HepG2 (cell line): ENCODE measurements around the gene RTN4RL2. TPM values are rescaled to one million over a fixed set of nuclear protein-coding genes. Genes with fewer than 3 reads are reported as not detected.

ENCODE experiments used
- AGO2 ChIP-seq: fragments of 200-400 bp; formaldehyde crosslinking; optimal IDR thresholded peaks from 2 replicates; pipeline ENCODE3; 2017; ENCODE audit warnings: mild to moderate bottlenecking, low read depth, low read length, moderate library complexity
- ATRX ChIP-seq: sonication (generic); formaldehyde crosslinking; IDR thresholded peaks from 2 replicates; pipeline ENCODE4 v1.4.0; 2020; ENCODE audit warnings: missing genetic modification reagents, borderline replicate concordance
- CHCHD3 ChIP-seq: sonication (generic); formaldehyde crosslinking; IDR thresholded peaks from 2 replicates; pipeline ENCODE4 v1.8.0; 2022; ENCODE audit warnings: mild to moderate bottlenecking, missing genetic modification reagents, moderate library complexity
- EP300 ChIP-seq, 3 experiments: sonication (generic) in 1 of 3; formaldehyde crosslinking in 1 of 3; IDR thresholded peaks; 2 replicates each; pipeline versions ENCODE4 v1.5.1 to v1.6.1; 2011 to 2020; ENCODE audit warnings: low read depth in 2 of 3, low read length in 2 of 3, borderline replicate concordance in 1 of 3, improper control_type of control experiment in 1 of 3, mild to moderate bottlenecking in 1 of 3, missing genetic modification reagents in 1 of 3, moderate library complexity in 1 of 3
- MTF2 ChIP-seq: sonication (generic); formaldehyde crosslinking; IDR thresholded peaks from 2 replicates; pipeline ENCODE4 v1.5.0; 2020; ENCODE audit warnings: missing genetic modification reagents, borderline replicate concordance
- MXI1 ChIP-seq: IDR thresholded peaks from 3 replicates; pipeline ENCODE4 v1.6.1; 2012; ENCODE audit warnings: low read depth, low read length, inconsistent platforms, borderline replicate concordance
- MZF1 ChIP-seq: sonication (generic); formaldehyde crosslinking; IDR thresholded peaks from 2 replicates; pipeline ENCODE4 v1.8.1; 2023; ENCODE audit warnings: mild to moderate bottlenecking, missing genetic modification reagents, borderline replicate concordance
- NR1H2 ChIP-seq: sonication (generic); formaldehyde crosslinking; IDR thresholded peaks from 2 replicates; pipeline ENCODE4 v1.8.1; 2022; ENCODE audit warnings: low read depth, missing genetic modification reagents, borderline replicate concordance
- SAP130 ChIP-seq: IDR thresholded peaks from 2 replicates; pipeline ENCODE4 v1.6.1; 2016; ENCODE audit warnings: low read depth
- TARDBP ChIP-seq: sonication (generic); formaldehyde crosslinking; IDR thresholded peaks from 2 replicates; pipeline ENCODE4 v1.8.0; 2022; ENCODE audit warnings: mild to moderate bottlenecking, missing genetic modification reagents
- ZFP41 ChIP-seq: sonication (generic); formaldehyde crosslinking; IDR thresholded peaks from 2 replicates; pipeline ENCODE4 v1.4.0; 2020; ENCODE audit warnings: mild to moderate bottlenecking, missing genetic modification reagents, borderline replicate concordance
- ZNF260 ChIP-seq: sonication (generic); formaldehyde crosslinking; IDR thresholded peaks from 2 replicates; pipeline ENCODE4 v1.4.0; 2020; ENCODE audit warnings: missing genetic modification reagents, low read depth, mild to moderate bottlenecking, borderline replicate concordance
- ZNF282 ChIP-seq: fragments of 450-650 bp; IDR thresholded peaks from 2 replicates; pipeline ENCODE4 v1.6.1; 2018; ENCODE audit not compliant: partially characterized antibody
- ZNF775 ChIP-seq: sonication (generic); formaldehyde crosslinking; IDR thresholded peaks from 2 replicates; pipeline ENCODE4 v1.4.0; 2020; ENCODE audit warnings: missing genetic modification reagents, mild to moderate bottlenecking, moderate library complexity, borderline replicate concordance
- ZNF839 ChIP-seq: sonication (generic); formaldehyde crosslinking; IDR thresholded peaks from 2 replicates; pipeline ENCODE4 v1.4.0; 2020; ENCODE audit warnings: missing genetic modification reagents, mild to moderate bottlenecking, borderline replicate concordance
- ZSCAN30 ChIP-seq: sonication (generic); formaldehyde crosslinking; IDR thresholded peaks from 2 replicates; pipeline ENCODE4 v1.5.0; 2020; ENCODE audit warnings: mild to moderate bottlenecking, missing genetic modification reagents
- polyA plus RNA-seq, 8 experiments: library from polyadenylated mRNA; depleted of rRNA in 3 of 8; stranded (reverse) in 7 of 8; unstranded in 1 of 8; fragments of >200 nt; fragmentation: Illumina TruSeq in 4 of 8; extraction: Trizol in 4 of 8; gene quantifications; 2 replicates each; pipeline versions ENCODE4 v1.2.1 to v1.2.3, GENCODE V29; 2011 to 2016; ENCODE audit warnings: low read depth in 4 of 8, missing spikeins in 1 of 8, mixed read lengths in 1 of 8; ENCODE audit not compliant: insufficient read depth in 1 of 8
- total RNA-seq, 5 experiments: library from RNA; depleted of rRNA; stranded (reverse); fragments of >200 nt; fragmentation: Illumina TruSeq; extraction: Trizol; gene quantifications; 2 replicates each; pipeline ENCODE4 v1.2.3, GENCODE V29; 2016; ENCODE audit warnings: low read depth in 1 of 5
- TF ChIP-seq, protein P1 (sequence below), 2 experiments: sonication (generic) in 1 of 2; formaldehyde crosslinking in 1 of 2; IDR thresholded peaks; 2 replicates each; pipeline versions ENCODE4 v1.5.1 to v1.6.1; 2011 to 2020; ENCODE audit warnings: borderline replicate concordance in 1 of 2, low read depth in 1 of 2, low read length in 1 of 2, mild to moderate bottlenecking in 1 of 2, missing genetic modification reagents in 1 of 2, moderate library complexity in 1 of 2
- TF ChIP-seq, protein P2 (sequence below): sonication (generic); formaldehyde crosslinking; IDR thresholded peaks from 2 replicates; pipeline ENCODE4 v1.5.0; 2020; ENCODE audit warnings: missing genetic modification reagents
- TF ChIP-seq, protein P3 (sequence below): sonication (generic); formaldehyde crosslinking; IDR thresholded peaks from 2 replicates; pipeline ENCODE4 v1.4.0; 2020; ENCODE audit warnings: mild to moderate bottlenecking, missing genetic modification reagents
- TF ChIP-seq, protein P4 (sequence below): sonication (generic); formaldehyde crosslinking; IDR thresholded peaks from 2 replicates; pipeline ENCODE4 v1.9.0; 2021; ENCODE audit warnings: missing genetic modification reagents, borderline replicate concordance
- TF ChIP-seq, protein P5 (sequence below): sonication (generic); formaldehyde crosslinking; IDR thresholded peaks from 2 replicates; pipeline ENCODE4 v1.8.1; 2023; ENCODE audit warnings: missing genetic modification reagents, inconsistent platforms, borderline replicate concordance

Gene RTN4RL2
- total and polyA plus RNA-seq, 2 of the 13 experiments (the other 11 are each of a cell fraction or from before 2014, with no cell fraction given), result 1.3 to 4.3 TPM

DNA sequence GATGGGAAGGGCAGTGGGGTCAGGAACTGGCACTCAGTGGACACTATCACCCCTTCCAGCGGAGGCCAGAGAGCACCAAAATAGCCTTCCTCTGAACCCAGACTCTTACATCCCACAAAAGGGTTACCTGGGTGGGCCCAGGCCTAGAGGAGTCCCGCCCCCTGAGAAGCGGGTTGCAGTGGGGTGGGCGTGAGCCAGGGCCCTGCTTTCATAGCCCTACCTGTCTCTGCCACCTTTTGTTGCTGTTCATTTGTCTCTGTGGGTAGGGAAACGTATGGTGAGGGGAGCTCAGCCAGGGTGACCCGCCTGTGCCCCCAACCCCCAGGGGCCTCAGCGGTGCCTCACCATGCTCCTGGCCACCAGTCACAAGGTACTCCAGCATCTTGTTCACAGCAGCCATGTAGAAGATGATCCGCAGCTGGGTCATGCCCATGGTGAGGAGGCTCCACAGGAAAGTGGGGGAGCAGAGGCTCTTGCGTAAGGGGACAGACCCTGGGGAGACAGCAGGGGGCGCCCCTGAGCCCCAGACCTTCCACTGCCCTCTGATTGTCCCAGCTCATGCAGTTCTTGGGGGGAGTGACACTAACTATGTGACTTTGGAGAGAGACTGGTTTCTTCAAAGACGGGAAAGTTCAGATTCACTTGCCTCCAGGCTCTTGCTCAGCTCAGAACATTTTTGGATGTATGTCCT is 31.2 kb downstream of the RTN4RL2 start (continued):
- TF ChIP-seq, protein P1, sequence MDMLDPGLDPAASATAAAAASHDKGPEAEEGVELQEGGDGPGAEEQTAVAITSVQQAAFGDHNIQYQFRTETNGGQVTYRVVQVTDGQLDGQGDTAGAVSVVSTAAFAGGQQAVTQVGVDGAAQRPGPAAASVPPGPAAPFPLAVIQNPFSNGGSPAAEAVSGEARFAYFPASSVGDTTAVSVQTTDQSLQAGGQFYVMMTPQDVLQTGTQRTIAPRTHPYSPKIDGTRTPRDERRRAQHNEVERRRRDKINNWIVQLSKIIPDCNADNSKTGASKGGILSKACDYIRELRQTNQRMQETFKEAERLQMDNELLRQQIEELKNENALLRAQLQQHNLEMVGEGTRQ (IDR thresholded peaks at IDR 0.05; ENCODE audit: low read depth, low read length), result no peak
- TF ChIP-seq, protein P1 (CRISPR knock-in tag; IDR thresholded peaks at IDR 0.05; ENCODE audit: borderline replicate concordance), result no peak
- TF ChIP-seq AGO2, result peak; percentile 67
- TF ChIP-seq ZNF775 (CRISPR knock-in tag), result no peak
- TF ChIP-seq ZFP41 (CRISPR knock-in tag), result no peak
- no peak for TF ChIP-seq EP300 (IDR thresholded peaks at IDR 0.05; ENCODE audit: low read depth in 2 of 2, low read length in 2 of 2)
- no peak for TF ChIP-seq EP300 (CRISPR knock-in tag; IDR thresholded peaks at IDR 0.05; ENCODE audit: borderline replicate concordance)
- TF ChIP-seq, protein P2, sequence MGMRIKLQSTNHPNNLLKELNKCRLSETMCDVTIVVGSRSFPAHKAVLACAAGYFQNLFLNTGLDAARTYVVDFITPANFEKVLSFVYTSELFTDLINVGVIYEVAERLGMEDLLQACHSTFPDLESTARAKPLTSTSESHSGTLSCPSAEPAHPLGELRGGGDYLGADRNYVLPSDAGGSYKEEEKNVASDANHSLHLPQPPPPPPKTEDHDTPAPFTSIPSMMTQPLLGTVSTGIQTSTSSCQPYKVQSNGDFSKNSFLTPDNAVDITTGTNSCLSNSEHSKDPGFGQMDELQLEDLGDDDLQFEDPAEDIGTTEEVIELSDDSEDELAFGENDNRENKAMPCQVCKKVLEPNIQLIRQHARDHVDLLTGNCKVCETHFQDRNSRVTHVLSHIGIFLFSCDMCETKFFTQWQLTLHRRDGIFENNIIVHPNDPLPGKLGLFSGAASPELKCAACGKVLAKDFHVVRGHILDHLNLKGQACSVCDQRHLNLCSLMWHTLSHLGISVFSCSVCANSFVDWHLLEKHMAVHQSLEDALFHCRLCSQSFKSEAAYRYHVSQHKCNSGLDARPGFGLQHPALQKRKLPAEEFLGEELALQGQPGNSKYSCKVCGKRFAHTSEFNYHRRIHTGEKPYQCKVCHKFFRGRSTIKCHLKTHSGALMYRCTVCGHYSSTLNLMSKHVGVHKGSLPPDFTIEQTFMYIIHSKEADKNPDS (CRISPR knock-in tag), result no peak
- TF ChIP-seq, protein P3, sequence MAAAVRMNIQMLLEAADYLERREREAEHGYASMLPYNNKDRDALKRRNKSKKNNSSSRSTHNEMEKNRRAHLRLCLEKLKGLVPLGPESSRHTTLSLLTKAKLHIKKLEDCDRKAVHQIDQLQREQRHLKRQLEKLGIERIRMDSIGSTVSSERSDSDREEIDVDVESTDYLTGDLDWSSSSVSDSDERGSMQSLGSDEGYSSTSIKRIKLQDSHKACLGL (CRISPR knock-in tag), result no peak
- TF ChIP-seq MTF2, result no peak
- TF ChIP-seq MXI1, result no peak
- TF ChIP-seq NR1H2, result no peak
- TF ChIP-seq ZSCAN30 (CRISPR knock-in tag), result no peak
- TF ChIP-seq MZF1 (CRISPR knock-in tag), result no peak
- TF ChIP-seq, protein P4, sequence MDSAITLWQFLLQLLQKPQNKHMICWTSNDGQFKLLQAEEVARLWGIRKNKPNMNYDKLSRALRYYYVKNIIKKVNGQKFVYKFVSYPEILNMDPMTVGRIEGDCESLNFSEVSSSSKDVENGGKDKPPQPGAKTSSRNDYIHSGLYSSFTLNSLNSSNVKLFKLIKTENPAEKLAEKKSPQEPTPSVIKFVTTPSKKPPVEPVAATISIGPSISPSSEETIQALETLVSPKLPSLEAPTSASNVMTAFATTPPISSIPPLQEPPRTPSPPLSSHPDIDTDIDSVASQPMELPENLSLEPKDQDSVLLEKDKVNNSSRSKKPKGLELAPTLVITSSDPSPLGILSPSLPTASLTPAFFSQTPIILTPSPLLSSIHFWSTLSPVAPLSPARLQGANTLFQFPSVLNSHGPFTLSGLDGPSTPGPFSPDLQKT, result no peak
- TF ChIP-seq, protein P5, sequence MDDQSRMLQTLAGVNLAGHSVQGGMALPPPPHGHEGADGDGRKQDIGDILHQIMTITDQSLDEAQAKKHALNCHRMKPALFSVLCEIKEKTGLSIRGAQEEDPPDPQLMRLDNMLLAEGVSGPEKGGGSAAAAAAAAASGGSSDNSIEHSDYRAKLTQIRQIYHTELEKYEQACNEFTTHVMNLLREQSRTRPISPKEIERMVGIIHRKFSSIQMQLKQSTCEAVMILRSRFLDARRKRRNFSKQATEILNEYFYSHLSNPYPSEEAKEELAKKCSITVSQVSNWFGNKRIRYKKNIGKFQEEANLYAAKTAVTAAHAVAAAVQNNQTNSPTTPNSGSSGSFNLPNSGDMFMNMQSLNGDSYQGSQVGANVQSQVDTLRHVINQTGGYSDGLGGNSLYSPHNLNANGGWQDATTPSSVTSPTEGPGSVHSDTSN, result no peak
- TF ChIP-seq ZNF260 (CRISPR knock-in tag), result no peak
- no peak for TF ChIP-seq SAP130 (CRISPR knock-in tag)
- 0 out of 2 replicates have a peak, but pooled peaks have one; percentile 38 for TF ChIP-seq TARDBP
- TF ChIP-seq ZNF839 (CRISPR knock-in tag), result no peak
- TF ChIP-seq ATRX (CRISPR knock-in tag), result no peak
- TF ChIP-seq ZNF282, result no peak
- TF ChIP-seq CHCHD3 (CRISPR knock-in tag), result no peak
